DOHH2 (cell line): ENCODE data around the gene IL33.

Experiments
- H3F3A ChIP-seq: fragments of 200-600 bp; sonication (generic), shearing (Covaris generic); 2 replicates; pipeline ENCODE4 v1.6.0; 2016; ENCODE audit warnings: antibody characterized with exemption, mild to moderate bottlenecking; ENCODE audit not compliant: control insufficient read depth, insufficient read depth
- H3K27ac ChIP-seq: fragments of 200-600 bp; sonication (generic); 2 replicates; pipeline ENCODE4 v1.5.1; 2014; ENCODE audit warnings: low read depth, mild to moderate bottlenecking, low read length, moderate library complexity
- H3K27me3 ChIP-seq: fragments of 200-600 bp; sonication (generic); 2 replicates; pipeline ENCODE4 v1.6.1; 2014; ENCODE audit warnings: mild to moderate bottlenecking, low read length, mixed read lengths; ENCODE audit not compliant: control insufficient read depth
- H3K36me3 ChIP-seq: fragments of 200-600 bp; sonication (generic); 2 replicates; pipeline ENCODE4 v1.6.1; 2014; ENCODE audit warnings: mild to moderate bottlenecking, low read length, moderate library complexity, mixed read lengths; ENCODE audit not compliant: control insufficient read depth
- H3K4me1 ChIP-seq: fragments of 200-600 bp; sonication (generic); 2 replicates; pipeline ENCODE4 v1.6.1; 2014; ENCODE audit warnings: mild to moderate bottlenecking, low read length, mixed read lengths; ENCODE audit not compliant: control insufficient read depth
- H3K4me2 ChIP-seq: fragments of 200-600 bp; sonication (generic); 2 replicates; pipeline ENCODE4 v1.6.0; 2014; ENCODE audit warnings: mild to moderate bottlenecking, low read length, moderate library complexity
- H3K4me3 ChIP-seq: fragments of 200-600 bp; sonication (generic); 2 replicates; pipeline ENCODE4 v1.5.1; 2014; ENCODE audit warnings: mild to moderate bottlenecking, low read length, mixed read lengths
- H3K79me2 ChIP-seq: fragments of 200-600 bp; sonication (generic); 2 replicates; pipeline ENCODE4 v1.6.1; 2014; ENCODE audit warnings: mild to moderate bottlenecking, low read length, mixed read lengths; ENCODE audit not compliant: control insufficient read depth
- H3K9me2 ChIP-seq: fragments of 200-600 bp; sonication (generic); replicated peaks from 2 replicates; pipeline ENCODE4 v1.6.1; 2014; ENCODE audit warnings: mild to moderate bottlenecking, low read length, mixed read lengths; ENCODE audit not compliant: control insufficient read depth
- H3K9me3 ChIP-seq: fragments of 200-600 bp; sonication (generic); 2 replicates; pipeline ENCODE4 v1.6.1; 2014; ENCODE audit warnings: antibody characterized with exemption, low read length, mixed read lengths; ENCODE audit not compliant: control insufficient read depth, insufficient read depth
- H4K20me1 ChIP-seq: fragments of 200-600 bp; sonication (generic); 2 replicates; pipeline ENCODE4 v1.6.0; 2014; ENCODE audit warnings: low read depth, mild to moderate bottlenecking, antibody characterized with exemption, low read length, moderate library complexity; ENCODE audit not compliant: control insufficient read depth, insufficient read depth
- CTCF ChIP-seq: fragments of 200-600 bp; sonication (generic); IDR thresholded peaks from one replicate; pipeline ENCODE4 v1.5.1; 2014; ENCODE audit warnings: antibody characterized with exemption, mild to moderate bottlenecking, low read depth, low read length; ENCODE audit not compliant: poor library complexity, severe bottlenecking
- EZH2phosphoT487 ChIP-seq: fragments of 200-600 bp; sonication (generic); IDR thresholded peaks from 2 replicates; pipeline ENCODE4 v1.6.1; 2017; ENCODE audit warnings: borderline replicate concordance, mild to moderate bottlenecking, antibody characterized with exemption, low read length, moderate library complexity, mixed read lengths

The IL33 gene

GRCh38 chr9:6183227-6183551 is 32.4 kb upstream of the IL33 start:
- H3K4me3 ChIP-seq: no peak overlapping the region
- no peak overlapping the region for H3K27ac ChIP-seq
- H3K79me2 ChIP-seq: no peaks in the 10 kb centered on the region

GRCh38 chr9:6183627-6184026 is 32.0 kb upstream of the IL33 start:
- H3K4me2 ChIP-seq: no peak overlapping the region
- TF ChIP-seq CTCF (no peak), EZH2phosphoT487 (no peak)
- no peaks in the 10 kb centered on the region for H3K9me2 ChIP-seq
- H3K4me1 ChIP-seq: no peaks in the 10 kb centered on the region
- no peaks in the 10 kb centered on the region for H3K79me2 ChIP-seq
- no peaks in the 10 kb centered on the region for H3K27me3 ChIP-seq
- no peaks in the 10 kb centered on the region for H3K9me3 ChIP-seq
- no peaks in the 10 kb centered on the region for H3F3A ChIP-seq
- no peaks in the 10 kb centered on the region for H4K20me1 ChIP-seq
- H3K27ac ChIP-seq: no peak overlapping the region
- H3K36me3 ChIP-seq: no peaks in the 10 kb centered on the region
- no peak overlapping the region for H3K4me3 ChIP-seq

More at GRCh38 chr9:6183227-6183551, 32.4 kb upstream of the IL33 start:
- Histone ChIP-seq H3K9me2 (no peaks in the 10 kb centered on the region), H3K36me3 (no peaks in the 10 kb centered on the region), H3K27me3 (no peaks in the 10 kb centered on the region), H3K4me2 (no peak overlapping the region), H3K4me1 (no peaks in the 10 kb centered on the region), H4K20me1 (no peaks in the 10 kb centered on the region), H3F3A (no peaks in the 10 kb centered on the region), H3K9me3 (no peaks in the 10 kb centered on the region)
- TF ChIP-seq CTCF: no peak
- TF ChIP-seq EZH2phosphoT487: no peak

GRCh38 chr9:6184749-6185645 is 30.6 kb upstream of the IL33 start:
- H3K36me3 ChIP-seq: no peaks in the 10 kb centered on the region
- no peak overlapping the region for H3K27ac ChIP-seq
- no peak overlapping the region for H3K4me3 ChIP-seq
- H3K79me2 ChIP-seq: no peaks in the 10 kb centered on the region
- H4K20me1 ChIP-seq: no peaks in the 10 kb centered on the region
- no peaks in the 10 kb centered on the region for H3K4me1 ChIP-seq
- no peaks in the 10 kb centered on the region for H3F3A ChIP-seq
- H3K4me2 ChIP-seq: no peak overlapping the region
- no peaks in the 10 kb centered on the region for H3K9me2 ChIP-seq
- H3K27me3 ChIP-seq: no peaks in the 10 kb centered on the region
- no peaks in the 10 kb centered on the region for H3K9me3 ChIP-seq
- TF ChIP-seq EZH2phosphoT487 (no peak), CTCF (no peak)
